ENCODE data around the gene IER5.

GRCh38 chr1:181123173-181123572 is 34.7 kb downstream of the IER5 start:
- TF ChIP-seq POLR2AphosphoS5 (IDR thresholded peaks at IDR 0.05; ENCODE audit: borderline replicate concordance, low read depth, low read length) (no peak), EZH2 (IDR thresholded peaks at IDR 0.05) (no peak), FOXP2 (optimal IDR thresholded peaks at IDR 0.05; ENCODE audit: control extremely low read depth, extremely low read length, insufficient read depth) (no peak)
